OCI-LY1 (cell line): ENCODE data around the gene RPL35.

Source experiments
- CTCF ChIP-seq: fragments of 200-600 bp; sonication (generic), shearing (Covaris generic); IDR thresholded peaks from 2 replicates; pipeline ENCODE4 v1.5.1; 2017; ENCODE audit warnings: mild to moderate bottlenecking, antibody characterized with exemption, low read length, moderate library complexity, mixed read lengths
- EZH2 ChIP-seq: fragments of 200-600 bp; sonication (generic), shearing (Covaris generic); IDR thresholded peaks from 2 replicates; pipeline ENCODE4 v1.8.0; 2017; ENCODE audit warnings: borderline replicate concordance, mixed run types, mild to moderate bottlenecking, antibody characterized with exemption, low read length, moderate library complexity, mixed read lengths

- TF ChIP-seq CTCF (no peak), EZH2 (no peak)
Observed at GRCh38 chr9:124899845-124900244, 38.1 kb upstream of the RPL35 start.
